Measurements from ENCODE around the gene FRK. TPM values are rescaled to one million over a fixed set of nuclear protein-coding genes. Genes with fewer than 3 reads are reported as not detected.
"Not testable (repeated sequence)": the region's sequence is repeated elsewhere in the genome, so short reads cannot be mapped to it uniquely, and the experiment has no call there.

The FRK gene
- polyA plus RNA-seq, 1 experiment, result 0.02 TPM

- no peak for DNase-seq (ENCODE audit: low read depth)
- POLR2A ChIA-PET, result no interaction called here
- CTCF ChIA-PET, result no interaction called here
Observed at GRCh38 chr6:115954740-115955139, 106.0 kb downstream of the FRK start.

GRCh38 chr6:115948751-115949150 lies 111.9 kb downstream of the FRK start:
- Histone ChIP-seq H3K27me3 (ENCODE audit: control insufficient read depth, insufficient read depth, low read length) (no peaks in the 10 kb centered on the region), H3K4me3 (ENCODE audit: low read depth, low read length) (no peak overlapping the region), H3K36me3 (ENCODE audit: control insufficient read depth, insufficient read depth, low read length) (no peaks in the 10 kb centered on the region)
- CTCF ChIA-PET, result no interaction called here
- TF ChIP-seq CTCF (IDR thresholded peaks at IDR 0.05; ENCODE audit: insufficient read depth, low read depth, low read length), result no peak
- POLR2A ChIA-PET, result no interaction called here
- DNase-seq (ENCODE audit: low read depth), result no peak

More at GRCh38 chr6:115954740-115955139, 106.0 kb downstream of the FRK start:
- Histone ChIP-seq H3K4me3 (ENCODE audit: low read depth, low read length) (no peak overlapping the region), H3K36me3 (ENCODE audit: control insufficient read depth, insufficient read depth, low read length) (no peaks in the 10 kb centered on the region), H3K27me3 (ENCODE audit: control insufficient read depth, insufficient read depth, low read length) (no peaks in the 10 kb centered on the region)
- no peak for TF ChIP-seq CTCF (IDR thresholded peaks at IDR 0.05; ENCODE audit: insufficient read depth, low read depth, low read length)

- ChIA-PET POLR2A (no interaction called here), CTCF (no interaction called here)
- DNase-seq (ENCODE audit: low read depth), result no peak
- Histone ChIP-seq H3K4me3 (ENCODE audit: low read depth, low read length) (no peak overlapping the region), H3K27me3 (ENCODE audit: control insufficient read depth, insufficient read depth, low read length) (no peaks in the 10 kb centered on the region), H3K36me3 (ENCODE audit: control insufficient read depth, insufficient read depth, low read length) (no peaks in the 10 kb centered on the region)
- TF ChIP-seq CTCF (IDR thresholded peaks at IDR 0.05; ENCODE audit: insufficient read depth, low read depth, low read length), result no peak
Observed at GRCh38 chr6:115947966-115948541, 112.6 kb downstream of the FRK start.

DNA sequence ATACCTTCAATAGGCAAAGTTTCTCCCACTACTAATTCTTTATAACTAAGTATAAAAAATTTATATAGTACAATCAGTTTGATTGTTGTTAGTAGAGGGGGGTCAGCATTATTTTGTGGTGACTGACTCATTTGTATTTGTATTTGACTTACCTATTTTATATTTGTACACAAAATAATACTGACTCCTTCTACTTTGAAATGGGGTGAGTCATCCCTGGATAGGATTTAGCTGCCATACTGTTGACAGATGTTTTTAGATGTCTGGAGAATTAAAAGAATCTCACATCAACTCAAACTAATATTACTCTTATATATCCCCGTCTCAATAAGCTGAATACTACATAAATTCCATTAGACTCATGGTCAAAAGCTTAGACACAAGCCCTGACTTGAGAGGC lies 114.9 kb downstream of the FRK start:
- H3K4me3 ChIP-seq (ENCODE audit: low read depth, low read length), result no peak overlapping the region
- DNase-seq (ENCODE audit: low read depth), result no peak
- POLR2A ChIA-PET, result no interaction called here
- CTCF ChIA-PET, result no interaction called here
- no peak for TF ChIP-seq CTCF (IDR thresholded peaks at IDR 0.05; ENCODE audit: insufficient read depth, low read depth, low read length)
- no peaks in the 10 kb centered on the region for H3K27me3 ChIP-seq (ENCODE audit: control insufficient read depth, insufficient read depth, low read length)
- no peaks in the 10 kb centered on the region for H3K36me3 ChIP-seq (ENCODE audit: control insufficient read depth, insufficient read depth, low read length)

GRCh38 chr6:115945306-115945705 lies 115.4 kb downstream of the FRK start:
- H3K4me3 ChIP-seq (ENCODE audit: low read depth, low read length), result no peak overlapping the region
- TF ChIP-seq CTCF (IDR thresholded peaks at IDR 0.05; ENCODE audit: insufficient read depth, low read depth, low read length), result no peak
- ChIA-PET POLR2A (no interaction called here), CTCF (no interaction called here)
- no peak for DNase-seq (ENCODE audit: low read depth)
- H3K27me3 ChIP-seq (ENCODE audit: control insufficient read depth, insufficient read depth, low read length), result no peaks in the 10 kb centered on the region
- no peaks in the 10 kb centered on the region for H3K36me3 ChIP-seq (ENCODE audit: control insufficient read depth, insufficient read depth, low read length)

DNA sequence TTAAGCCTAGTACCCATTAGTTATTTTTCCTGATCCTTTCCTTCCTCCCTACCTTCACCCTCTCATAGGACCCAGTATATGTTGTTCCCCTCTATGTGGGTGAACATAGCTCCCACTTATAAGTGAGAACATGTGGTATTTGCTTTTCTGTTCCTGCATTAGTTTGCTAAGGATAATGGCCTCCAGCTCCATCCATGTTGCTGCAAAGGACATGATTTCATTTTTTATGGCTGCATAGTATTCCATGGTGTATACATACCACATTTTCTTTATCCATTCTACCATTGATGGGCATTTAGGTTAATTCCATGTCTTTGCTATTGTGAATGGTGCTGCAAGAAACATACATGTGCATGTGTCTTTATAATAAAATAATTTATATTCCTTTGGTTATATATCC lies 115.9 kb downstream of the FRK start:
- H3K27me3 ChIP-seq (ENCODE audit: control insufficient read depth, insufficient read depth, low read length); H3K4me3 ChIP-seq (ENCODE audit: low read depth, low read length); DNase-seq (ENCODE audit: low read depth); POLR2A ChIA-PET; CTCF ChIA-PET; H3K36me3 ChIP-seq (ENCODE audit: control insufficient read depth, insufficient read depth, low read length): not testable (repeated sequence)

DNA sequence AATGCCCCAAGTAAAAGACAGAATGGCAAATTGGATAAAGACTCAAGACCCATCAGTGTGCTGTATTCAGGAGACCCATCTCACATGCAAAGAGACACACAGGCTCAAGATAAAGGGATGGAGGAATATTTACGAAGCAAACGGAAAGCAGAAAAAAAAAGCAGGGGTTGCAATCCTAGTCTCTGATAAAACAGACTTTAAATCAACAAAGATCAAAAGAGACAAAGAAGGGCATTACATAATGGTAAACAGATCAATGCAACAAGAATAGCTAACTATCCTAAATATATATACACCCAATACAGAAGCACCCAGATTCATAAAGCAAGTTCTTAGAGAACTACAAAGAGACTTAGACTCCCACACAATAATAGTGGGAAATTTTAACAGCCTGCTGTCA lies 123.2 kb downstream of the FRK start:
- H3K27me3 ChIP-seq (ENCODE audit: control insufficient read depth, insufficient read depth, low read length); DNase-seq (ENCODE audit: low read depth); H3K36me3 ChIP-seq (ENCODE audit: control insufficient read depth, insufficient read depth, low read length); H3K4me3 ChIP-seq (ENCODE audit: low read depth, low read length); CTCF ChIA-PET; POLR2A ChIA-PET: not testable (repeated sequence)
